ENCODE measurements around the gene DDIT4.
A peak's percentile ranks its signal among the peaks of the same experiment; 100 is the strongest.

DDIT4 gene

GRCh38 chr10:72316386-72316700, 42.6 kb downstream of the DDIT4 start:
- TF ChIP-seq CSDC2 (CRISPR knock-in tag; IDR thresholded peaks at IDR 0.05) = no peak
- no peak for TF ChIP-seq ZFP3 (CRISPR knock-in tag; IDR thresholded peaks at IDR 0.05)
- no peak for TF ChIP-seq TSHZ2 (CRISPR knock-in tag; IDR thresholded peaks at IDR 0.05)
- no peak for TF ChIP-seq OSR1 (CRISPR knock-in tag; IDR thresholded peaks at IDR 0.05)
- no peak for TF ChIP-seq TCF4 (CRISPR knock-in tag; IDR thresholded peaks at IDR 0.05; ENCODE audit: borderline replicate concordance)
- TF ChIP-seq SNAI2 (CRISPR knock-in tag; IDR thresholded peaks at IDR 0.05) = no peak
- TF ChIP-seq RARB (CRISPR knock-in tag; IDR thresholded peaks at IDR 0.05) = no peak
- no peak for TF ChIP-seq ARNTL (CRISPR knock-in tag; IDR thresholded peaks at IDR 0.05; ENCODE audit: borderline replicate concordance, low read depth)
- no peak for TF ChIP-seq TOX (CRISPR knock-in tag; IDR thresholded peaks at IDR 0.05; ENCODE audit: borderline replicate concordance)
- no peak for TF ChIP-seq ZNF8 (CRISPR knock-in tag; IDR thresholded peaks at IDR 0.05)
- TF ChIP-seq ZC3H10 (CRISPR knock-in tag; IDR thresholded peaks at IDR 0.05) = no peak
- no peak for TF ChIP-seq ESRRG (CRISPR knock-in tag; IDR thresholded peaks at IDR 0.05)
- ATAC-seq = no peak

GRCh38 chr10:72316748-72317435, 43.2 kb downstream of the DDIT4 start:
- no peak for ATAC-seq
- no peak for TF ChIP-seq TOX (CRISPR knock-in tag; IDR thresholded peaks at IDR 0.05; ENCODE audit: borderline replicate concordance)
- no peak for TF ChIP-seq TSHZ2 (CRISPR knock-in tag; IDR thresholded peaks at IDR 0.05)
- TF ChIP-seq PATZ1 (CRISPR knock-in tag; IDR thresholded peaks at IDR 0.05; ENCODE audit: borderline replicate concordance) = no peak
- TF ChIP-seq ZNF70 (CRISPR knock-in tag; IDR thresholded peaks at IDR 0.05) = no peak
- peak; percentile 60; the same call in 1 of the 2 replicates for TF ChIP-seq SNAI2 (CRISPR knock-in tag; IDR thresholded peaks at IDR 0.05)

GRCh38 chr10:72318418-72319262, 44.9 kb downstream of the DDIT4 start:
- ATAC-seq = no peak
- TF ChIP-seq SNAI2 (CRISPR knock-in tag; IDR thresholded peaks at IDR 0.05) (no peak), GLIS3 (CRISPR knock-in tag; IDR thresholded peaks at IDR 0.05) (no peak), CSRNP3 (CRISPR knock-in tag; IDR thresholded peaks at IDR 0.05) (no peak), ZC3H10 (CRISPR knock-in tag; IDR thresholded peaks at IDR 0.05) (no peak), ZNF565 (CRISPR knock-in tag; conservative IDR thresholded peaks at IDR 0.05; ENCODE audit: low read depth) (no peak), ZFP3 (CRISPR knock-in tag; IDR thresholded peaks at IDR 0.05) (no peak), POU6F1 (CRISPR knock-in tag; IDR thresholded peaks at IDR 0.05; ENCODE audit: borderline replicate concordance, low read depth) (no peak), PATZ1 (CRISPR knock-in tag; IDR thresholded peaks at IDR 0.05; ENCODE audit: borderline replicate concordance) (no peak), TSHZ2 (CRISPR knock-in tag; IDR thresholded peaks at IDR 0.05) (no peak), TCF4 (CRISPR knock-in tag; IDR thresholded peaks at IDR 0.05; ENCODE audit: borderline replicate concordance) (no peak), PPARA (CRISPR knock-in tag; IDR thresholded peaks at IDR 0.05; ENCODE audit: borderline replicate concordance) (no peak)

Data from SK-N-SH treated with all-trans-retinoic acid at 6 μM for 48 hours (cell line).